HuH-7 (cell line): ENCODE results near the gene MAB21L2.

Experiments
- DNase-seq: peaks from one replicate; pipeline ENCODE4 v3.0.0; 2011; ENCODE audit warnings: low spot score

The MAB21L2 gene

GRCh38 chr4:150609131-150609530, 27.2 kb downstream of the MAB21L2 start:
- no peak for DNase-seq

- DNase-seq = no peak
These were observed 37.1 kb downstream of the MAB21L2 start for GRCh38 chr4:150619042-150619441.

- DNase-seq = no peak
These were observed 42.1 kb downstream of the MAB21L2 start for GRCh38 chr4:150624055-150624454.

GRCh38 chr4:150625033-150625432, 43.1 kb downstream of the MAB21L2 start:
- no peak for DNase-seq

- no peak for DNase-seq
These were observed 46.1 kb downstream of the MAB21L2 start for GRCh38 chr4:150628073-150628472.

GRCh38 chr4:150632639-150633038, 50.7 kb downstream of the MAB21L2 start:
- no peak for DNase-seq
